GM06990 (cell line): Measurements from ENCODE around the gene SH3GL1.

Experiments used
- DNase-seq: peaks from one replicate; pipeline ENCODE4 v3.0.0-alpha.2; 2011; ENCODE audit not compliant: insufficient read length; ENCODE audit errors: extremely low read depth
- H3K27me3 ChIP-seq: replicated peaks from 2 replicates; pipeline ENCODE4 v1.6.0; 2011; ENCODE audit warnings: low read length; ENCODE audit not compliant: control insufficient read depth, insufficient read depth
- H3K36me3 ChIP-seq: 2 replicates; pipeline ENCODE4 v1.5.1; 2011; ENCODE audit warnings: low read length; ENCODE audit not compliant: control insufficient read depth, insufficient read depth
- H3K4me3 ChIP-seq: replicated peaks from 2 replicates; pipeline ENCODE4 v1.5.1; 2011; ENCODE audit warnings: low read depth, mild to moderate bottlenecking, control low read depth, low read length
- TF ChIP-seq, protein P1 (sequence below): IDR thresholded peaks from 2 replicates; pipeline ENCODE4 v1.5.1; 2011; ENCODE audit warnings: low read length, control low read depth, mild to moderate bottlenecking, inconsistent platforms; ENCODE audit not compliant: insufficient read depth, poor library complexity, severe bottlenecking

Gene SH3GL1

DNA sequence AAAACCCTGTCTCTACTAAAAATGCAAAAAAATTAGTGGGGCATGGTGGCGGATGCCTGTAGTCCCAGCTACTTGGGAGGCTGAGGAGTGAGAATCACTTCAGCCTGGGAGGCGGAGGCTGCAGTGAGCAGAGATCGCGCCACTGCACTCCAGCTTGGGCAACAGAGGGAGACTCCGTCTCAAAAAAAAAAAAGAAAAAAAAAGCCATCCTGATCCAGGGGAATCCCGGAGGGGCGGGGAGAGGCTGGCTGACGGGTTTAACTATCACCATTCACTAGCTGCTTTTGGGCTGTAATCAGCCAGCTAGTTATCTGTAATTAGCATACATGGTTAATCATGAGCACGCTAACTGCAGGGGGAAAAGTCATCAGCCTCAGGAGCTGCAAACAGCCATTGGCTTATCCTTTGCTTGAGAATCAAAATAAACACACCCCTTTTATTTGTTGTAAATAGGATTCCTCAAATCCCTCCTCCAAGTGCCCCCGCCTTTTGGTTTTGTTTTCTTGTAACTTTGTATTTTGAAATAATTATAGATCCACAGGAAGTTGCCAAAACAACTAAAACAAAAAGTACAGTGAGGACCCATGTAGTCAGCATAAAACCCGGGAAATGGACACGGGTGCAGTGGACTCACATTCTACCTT is 86.4 kb downstream of the SH3GL1 start:
- H3K36me3 ChIP-seq: no peaks in the 10 kb centered on the region
- H3K4me3 ChIP-seq: no peak overlapping the region
- H3K27me3 ChIP-seq: no peaks in the 10 kb centered on the region
- TF ChIP-seq, protein P1, sequence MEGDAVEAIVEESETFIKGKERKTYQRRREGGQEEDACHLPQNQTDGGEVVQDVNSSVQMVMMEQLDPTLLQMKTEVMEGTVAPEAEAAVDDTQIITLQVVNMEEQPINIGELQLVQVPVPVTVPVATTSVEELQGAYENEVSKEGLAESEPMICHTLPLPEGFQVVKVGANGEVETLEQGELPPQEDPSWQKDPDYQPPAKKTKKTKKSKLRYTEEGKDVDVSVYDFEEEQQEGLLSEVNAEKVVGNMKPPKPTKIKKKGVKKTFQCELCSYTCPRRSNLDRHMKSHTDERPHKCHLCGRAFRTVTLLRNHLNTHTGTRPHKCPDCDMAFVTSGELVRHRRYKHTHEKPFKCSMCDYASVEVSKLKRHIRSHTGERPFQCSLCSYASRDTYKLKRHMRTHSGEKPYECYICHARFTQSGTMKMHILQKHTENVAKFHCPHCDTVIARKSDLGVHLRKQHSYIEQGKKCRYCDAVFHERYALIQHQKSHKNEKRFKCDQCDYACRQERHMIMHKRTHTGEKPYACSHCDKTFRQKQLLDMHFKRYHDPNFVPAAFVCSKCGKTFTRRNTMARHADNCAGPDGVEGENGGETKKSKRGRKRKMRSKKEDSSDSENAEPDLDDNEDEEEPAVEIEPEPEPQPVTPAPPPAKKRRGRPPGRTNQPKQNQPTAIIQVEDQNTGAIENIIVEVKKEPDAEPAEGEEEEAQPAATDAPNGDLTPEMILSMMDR: no peak
- DNase-seq: no peak
